GM18873 (cell line): Measurements from ENCODE around the gene DLD.
"Not testable (repeated sequence)": the region's sequence is repeated elsewhere in the genome, so short reads cannot be mapped to it uniquely, and the experiment has no call there.

Source experiments
- ATAC-seq: cut with Tn5 transposase; IDR thresholded peaks from one replicate; pipeline ENCODE4 v1.9.1; 2021; ENCODE audit warnings: mild to moderate bottlenecking, moderate library complexity, moderate number of reproducible peaks; ENCODE audit not compliant: unreplicated experiment, low FRiP score

Gene DLD

GRCh38 chr7:107939573-107940489, 48.8 kb downstream of the DLD start:
- ATAC-seq: no peak

- no peak for ATAC-seq
These were observed 50.0 kb downstream of the DLD start for GRCh38 chr7:107940951-107941350.

- ATAC-seq: no peak
These were observed 52.0 kb downstream of the DLD start for GRCh38 chr7:107943018-107943417.

GRCh38 chr7:107944411-107945169, 53.6 kb downstream of the DLD start:
- ATAC-seq: no peak

- ATAC-seq: no peak
These were observed 54.3 kb downstream of the DLD start for GRCh38 chr7:107945332-107945731.

- no peak for ATAC-seq
These were observed 55.5 kb downstream of the DLD start for GRCh38 chr7:107946451-107946850.

GRCh38 chr7:107946881-107947280, 55.9 kb downstream of the DLD start:
- no peak for ATAC-seq

GRCh38 chr7:107948645-107949442, 57.9 kb downstream of the DLD start:
- no peak for ATAC-seq

GRCh38 chr7:107949443-107949935, 58.5 kb downstream of the DLD start:
- ATAC-seq: no peak

- ATAC-seq: no peak
These were observed 60.3 kb downstream of the DLD start for GRCh38 chr7:107951172-107951787.

- ATAC-seq: no peak
These were observed 60.9 kb downstream of the DLD start for GRCh38 chr7:107951896-107952295.

GRCh38 chr7:107953265-107953923, 62.4 kb downstream of the DLD start:
- ATAC-seq: no peak

- no peak for ATAC-seq
These were observed 62.9 kb downstream of the DLD start for GRCh38 chr7:107953924-107954303.

GRCh38 chr7:107955394-107955793, 64.4 kb downstream of the DLD start:
- ATAC-seq: no peak

GRCh38 chr7:107956950-107957349, 66.0 kb downstream of the DLD start:
- not testable (repeated sequence) for ATAC-seq

- ATAC-seq: no peak
These were observed 66.5 kb downstream of the DLD start for GRCh38 chr7:107957436-107957835.

- ATAC-seq: no peak
These were observed 68.0 kb downstream of the DLD start for GRCh38 chr7:107958764-107959526.

- no peak for ATAC-seq
These were observed 68.5 kb downstream of the DLD start for GRCh38 chr7:107959527-107959898.

- no peak for ATAC-seq
These were observed 69.3 kb downstream of the DLD start for GRCh38 chr7:107960272-107960671.
